Hepatic stellate cell (primary cell): ENCODE data around the gene TRPC5OS.

ENCODE experiments used
- DNase-seq: peaks from one replicate; pipeline ENCODE4 v3.0.0; 2011; ENCODE audit warnings: low spot score

The TRPC5OS gene

DNA sequence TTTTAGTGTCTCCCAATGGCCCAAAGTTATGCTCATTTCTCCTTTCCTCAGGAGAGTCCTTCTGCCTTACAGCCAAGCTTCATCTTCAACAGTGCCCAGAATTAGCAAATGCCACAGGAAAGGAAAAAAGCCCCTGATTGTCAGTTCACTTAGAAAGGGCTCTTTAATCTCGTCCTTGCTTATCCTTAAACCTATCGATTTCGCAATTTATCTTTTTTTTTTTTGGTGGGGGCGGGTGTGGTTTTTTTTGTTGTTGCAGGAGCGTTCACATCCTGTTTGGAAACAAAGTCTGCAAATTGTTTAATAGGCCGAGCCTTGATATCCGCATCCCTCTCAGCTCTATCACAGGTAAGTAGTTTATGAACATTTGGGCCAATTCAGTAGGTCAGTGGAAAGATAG is 20.2 kb downstream of the TRPC5OS start:
- DNase-seq = no peak

DNA sequence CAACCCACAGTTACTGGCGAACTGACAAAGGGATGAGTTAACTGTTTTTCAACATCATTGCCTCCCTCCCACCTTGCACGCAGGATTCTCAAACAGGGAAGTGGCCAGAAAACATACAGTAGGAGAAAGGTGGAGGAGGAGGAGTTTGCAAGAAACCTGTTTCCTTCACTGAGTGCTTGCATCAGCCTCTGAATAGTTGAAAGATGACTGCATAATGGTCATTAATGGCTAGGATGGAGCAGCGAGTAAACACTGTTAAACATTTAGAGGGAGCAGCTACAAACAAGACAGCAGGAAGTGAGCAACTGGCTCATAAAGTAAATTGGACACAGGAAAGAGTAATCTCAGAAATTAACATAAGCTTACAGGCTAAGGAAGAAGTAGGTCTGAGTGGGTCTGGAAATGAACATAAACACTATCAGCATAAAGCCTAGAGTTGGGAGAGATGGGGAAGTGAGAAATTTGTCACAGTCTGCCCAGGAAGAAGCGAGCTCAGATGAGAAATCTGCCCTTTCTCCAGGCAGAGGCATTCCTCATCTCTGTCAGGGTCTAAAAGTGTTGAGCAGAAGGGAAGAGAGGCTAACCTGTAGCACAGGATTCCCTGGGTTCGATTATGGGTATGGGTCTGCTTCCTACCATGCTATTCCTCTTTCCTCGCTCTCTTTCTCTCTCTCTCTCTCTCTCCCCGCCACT is 38.6 kb downstream of the TRPC5OS start:
- no peak for DNase-seq

DNA sequence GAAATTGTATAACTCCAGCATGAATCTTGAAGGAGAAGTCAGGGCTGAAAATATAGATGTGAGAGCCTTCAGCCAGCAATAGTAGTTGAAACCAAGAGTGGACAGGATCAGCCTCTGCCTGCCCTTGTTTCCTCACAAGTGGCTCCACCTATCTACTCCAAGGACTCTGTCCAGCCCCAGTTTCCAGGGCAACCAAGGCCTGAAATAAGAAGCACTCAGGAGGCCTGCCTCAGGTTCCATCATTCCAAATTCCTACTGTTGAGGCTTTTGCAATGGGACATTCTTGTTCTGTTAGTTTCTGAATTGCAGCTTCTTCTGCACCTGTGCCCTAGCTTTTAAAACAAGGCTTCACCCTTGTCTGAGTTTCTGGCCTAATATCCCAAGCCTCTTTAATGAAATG is 41.6 kb downstream of the TRPC5OS start:
- no peak for DNase-seq

DNA sequence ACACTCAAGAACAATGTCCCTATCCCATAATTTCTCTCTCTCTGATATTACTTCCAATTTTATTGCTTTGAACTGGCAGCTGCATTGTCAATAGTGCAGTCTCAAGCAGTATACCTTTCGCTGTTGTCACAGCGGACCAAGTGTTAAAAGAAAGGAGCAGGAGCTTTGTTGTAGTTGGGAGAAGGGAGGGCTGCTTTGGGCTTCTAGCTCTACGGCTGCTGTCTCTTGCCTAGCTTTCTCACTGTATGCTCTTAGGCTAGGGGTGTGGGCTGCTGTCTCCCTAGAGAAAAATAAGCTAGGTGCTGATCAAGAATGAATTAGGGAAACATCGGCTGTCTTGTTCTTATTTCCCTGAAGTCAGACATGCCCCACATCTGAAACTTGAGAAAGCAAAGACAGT is 52.5 kb downstream of the TRPC5OS start:
- no peak for DNase-seq
